ENCODE measurements around the gene DAB1.

Gene DAB1

DNA sequence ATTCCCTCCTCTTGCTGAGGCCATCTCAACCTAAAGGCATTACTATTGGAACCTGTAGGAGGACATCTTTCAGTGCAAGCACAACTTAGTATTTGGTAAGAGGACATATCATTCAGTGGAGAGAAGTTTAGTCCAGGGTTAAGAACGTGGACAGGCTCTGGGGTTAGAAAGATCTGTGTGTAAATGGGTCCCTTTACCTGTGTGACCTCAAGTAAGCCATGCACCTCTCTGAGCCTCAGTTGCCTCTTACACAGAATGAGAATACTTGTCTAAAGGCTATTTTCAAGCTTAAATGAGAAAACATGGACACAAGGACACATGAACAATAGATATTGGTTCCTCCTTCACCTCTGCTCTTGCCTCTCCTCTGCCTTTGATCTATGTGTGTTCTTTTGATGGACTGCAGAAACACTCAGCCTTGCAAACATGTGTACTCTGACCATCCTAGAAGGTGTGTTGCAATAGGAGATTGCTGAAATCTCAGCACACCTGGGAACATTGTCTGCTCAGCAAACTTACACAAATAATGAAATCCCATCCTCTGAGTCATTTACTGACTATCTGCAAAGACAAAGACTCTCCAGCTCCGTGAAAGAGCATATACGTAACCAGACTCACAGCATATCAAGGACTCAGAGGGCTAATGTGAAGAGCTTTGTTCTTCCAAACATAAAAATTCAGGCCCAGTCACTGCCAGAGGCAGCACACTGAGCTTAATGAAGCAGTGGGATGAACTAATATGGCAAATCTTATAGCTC lies 143.8 kb downstream of the DAB1 start:
- Histone ChIP-seq H3K9ac (ENCODE audit: low read depth, low read length) (no peak overlapping the region), H3K36me3 (ENCODE audit: insufficient read depth, low read length) (no peaks in the 10 kb centered on the region), H3K9me3 (ENCODE audit: control insufficient read depth, insufficient read depth, low read length) (no peaks in the 10 kb centered on the region), H3K4me1 (ENCODE audit: insufficient read depth, low read length) (peaks cover 12% of the 10 kb centered on the region; the same call in 1 of the 2 replicates)

DNA sequence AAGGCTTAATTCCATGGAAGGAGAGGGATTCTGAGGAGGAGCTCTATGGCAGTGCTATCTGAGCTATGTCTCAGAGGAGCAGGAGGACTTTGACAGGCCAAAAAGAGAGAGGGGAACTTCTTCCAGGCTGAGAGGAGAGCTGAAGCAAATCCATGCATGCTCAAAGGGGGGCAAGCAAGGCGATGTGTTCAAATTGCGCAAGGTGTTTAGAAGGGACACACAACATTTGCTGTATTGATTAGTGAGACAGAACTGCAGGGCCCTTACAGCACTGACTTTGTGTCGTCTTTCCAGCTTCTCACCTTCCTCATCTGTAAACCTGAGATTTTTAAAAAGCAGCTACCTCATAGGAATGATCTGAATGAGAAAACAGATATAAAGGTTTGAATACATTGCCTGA lies 145.3 kb downstream of the DAB1 start:
- Histone ChIP-seq H3K4me1 (ENCODE audit: insufficient read depth, low read length) (peaks cover 12% of the 10 kb centered on the region; the same call in 1 of the 2 replicates), H3K36me3 (ENCODE audit: insufficient read depth, low read length) (no peaks in the 10 kb centered on the region), H3K9ac (ENCODE audit: low read depth, low read length) (no peak overlapping the region), H3K9me3 (ENCODE audit: control insufficient read depth, insufficient read depth, low read length) (no peaks in the 10 kb centered on the region)

DNA sequence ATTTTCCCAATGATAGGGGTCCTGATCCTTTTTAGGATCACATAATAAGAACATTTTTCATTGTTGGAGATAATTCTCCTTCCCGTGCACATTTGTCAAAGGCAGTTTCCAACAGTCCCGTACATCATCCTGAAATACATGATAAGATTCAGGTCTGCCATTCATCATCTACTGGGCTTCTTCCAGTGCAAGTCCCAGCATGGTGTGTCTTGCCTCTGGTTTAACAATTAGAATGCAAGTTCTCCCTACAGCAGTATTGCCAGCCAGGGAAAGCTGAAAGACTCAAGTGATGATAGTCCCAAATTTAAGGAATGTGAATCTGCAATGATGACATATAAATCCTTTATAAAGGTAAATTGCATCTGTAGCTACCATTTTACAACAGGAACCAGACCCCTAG lies 146.2 kb downstream of the DAB1 start:
- peaks cover 12% of the 10 kb centered on the region; the same call in 1 of the 2 replicates for H3K4me1 ChIP-seq (ENCODE audit: insufficient read depth, low read length)
- no peaks in the 10 kb centered on the region for H3K9me3 ChIP-seq (ENCODE audit: control insufficient read depth, insufficient read depth, low read length)
- no peak overlapping the region for H3K9ac ChIP-seq (ENCODE audit: low read depth, low read length)
- no peaks in the 10 kb centered on the region for H3K36me3 ChIP-seq (ENCODE audit: insufficient read depth, low read length)

DNA sequence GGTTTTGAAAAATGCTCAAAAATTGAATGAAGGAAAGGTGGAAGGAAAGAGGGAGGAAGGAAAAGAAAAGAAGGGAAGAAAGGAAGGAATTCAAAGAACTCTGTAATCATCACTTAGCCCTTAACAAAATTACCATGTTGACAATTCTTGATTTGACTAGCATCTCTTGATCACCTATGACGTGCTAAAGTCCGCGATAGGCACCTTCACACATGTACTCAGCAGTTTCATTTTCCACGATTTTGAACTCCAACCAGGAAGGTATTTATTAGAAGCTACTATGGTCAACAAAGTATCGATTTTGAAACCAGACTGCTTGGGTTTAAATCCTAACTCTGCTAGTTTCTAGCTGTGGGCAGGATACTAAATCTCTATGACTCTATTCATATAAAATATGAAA lies 146.9 kb downstream of the DAB1 start:
- H3K36me3 ChIP-seq (ENCODE audit: insufficient read depth, low read length) = no peaks in the 10 kb centered on the region
- no peak overlapping the region for H3K9ac ChIP-seq (ENCODE audit: low read depth, low read length)
- H3K9me3 ChIP-seq (ENCODE audit: control insufficient read depth, insufficient read depth, low read length) = no peaks in the 10 kb centered on the region
- H3K4me1 ChIP-seq (ENCODE audit: insufficient read depth, low read length) = peaks cover 12% of the 10 kb centered on the region; the same call in 1 of the 2 replicates

DNA sequence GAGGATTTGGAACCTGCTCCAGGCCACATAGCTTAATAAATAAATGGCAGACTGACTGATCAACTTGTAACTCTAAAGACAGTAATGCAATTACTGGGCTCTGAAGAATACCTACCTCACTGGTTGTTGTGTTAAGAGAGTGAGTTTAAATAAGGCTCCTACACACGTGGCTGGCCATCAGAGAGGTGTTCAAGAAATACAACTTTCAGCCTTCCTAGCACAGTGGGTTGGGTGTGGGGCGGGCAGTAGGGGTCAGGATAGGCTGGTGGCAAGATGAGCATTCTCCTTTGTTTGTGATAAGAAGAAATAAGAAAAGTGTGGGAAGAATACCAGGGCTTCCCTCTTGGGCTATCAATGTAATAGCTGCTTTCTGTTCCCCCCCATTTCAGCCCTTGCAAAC lies 151.3 kb downstream of the DAB1 start:
- Histone ChIP-seq H3K36me3 (ENCODE audit: insufficient read depth, low read length) (no peaks in the 10 kb centered on the region), H3K4me1 (ENCODE audit: insufficient read depth, low read length) (no peaks in the 10 kb centered on the region)

DNA sequence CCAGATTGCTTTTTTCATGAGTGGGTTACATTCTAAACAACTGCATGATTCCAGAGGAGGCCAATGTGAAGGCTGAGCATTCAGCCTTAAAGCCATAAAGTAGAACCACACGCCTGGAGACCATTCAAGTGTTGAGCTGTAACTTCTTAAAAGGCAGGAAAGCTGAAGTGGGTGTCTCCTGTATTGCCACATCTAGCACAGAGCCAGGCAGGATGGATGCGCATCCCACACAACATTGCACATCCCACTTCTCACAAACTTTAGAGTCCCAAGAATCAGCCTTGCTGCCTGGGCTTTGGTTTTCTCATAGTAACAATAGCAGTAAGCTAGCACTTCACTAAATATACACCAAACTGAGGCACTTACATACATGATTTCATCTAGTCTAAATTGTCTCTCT lies 151.7 kb downstream of the DAB1 start:
- Histone ChIP-seq H3K9ac (ENCODE audit: low read depth, low read length) (no peak overlapping the region), H3K9me3 (ENCODE audit: control insufficient read depth, insufficient read depth, low read length) (no peaks in the 10 kb centered on the region), H3K4me1 (ENCODE audit: insufficient read depth, low read length) (no peaks in the 10 kb centered on the region), H3K36me3 (ENCODE audit: insufficient read depth, low read length) (no peaks in the 10 kb centered on the region)

More for the DNA sequence above, 151.3 kb downstream of the DAB1 start:
- H3K9ac ChIP-seq (ENCODE audit: low read depth, low read length) = no peak overlapping the region
- H3K9me3 ChIP-seq (ENCODE audit: control insufficient read depth, insufficient read depth, low read length) = no peaks in the 10 kb centered on the region

DNA sequence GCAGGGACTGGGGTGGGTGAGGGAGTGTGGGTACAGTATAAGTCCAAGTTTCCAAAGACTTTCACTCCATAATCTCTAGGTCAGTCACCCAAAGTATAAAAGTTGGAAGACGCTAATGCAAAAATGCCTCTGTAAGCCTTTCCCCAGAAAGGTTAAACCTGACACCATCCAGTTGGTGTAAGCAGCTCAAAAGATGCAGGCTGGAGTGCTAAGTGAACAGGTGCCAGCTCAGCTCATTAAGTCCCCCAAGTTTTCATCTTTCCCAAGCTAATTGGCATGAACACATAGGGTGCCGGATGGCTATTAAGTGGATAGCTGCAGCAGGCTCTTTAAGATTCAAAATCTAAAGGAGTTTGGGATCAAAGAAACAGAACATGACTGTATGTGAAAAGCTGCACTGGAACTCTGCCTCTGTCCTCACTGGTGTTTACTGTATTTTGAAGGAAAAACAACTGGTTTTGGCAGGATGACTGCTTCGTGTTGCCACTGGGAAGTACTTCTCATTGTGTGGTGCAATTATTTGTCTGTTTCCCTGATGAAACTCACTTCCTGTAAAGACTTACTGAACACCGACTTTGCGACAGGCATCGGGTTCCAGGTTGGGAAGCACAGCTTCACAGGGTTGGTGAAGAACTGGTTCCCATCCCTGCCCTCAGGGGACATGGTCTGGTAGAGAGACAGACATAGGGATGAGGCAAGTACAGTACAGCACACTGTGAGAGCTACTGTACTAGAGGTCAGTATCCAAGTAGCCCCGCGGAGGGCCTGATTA lies 152.7 kb downstream of the DAB1 start:
- Histone ChIP-seq H3K36me3 (ENCODE audit: insufficient read depth, low read length) (no peaks in the 10 kb centered on the region), H3K9me3 (ENCODE audit: control insufficient read depth, insufficient read depth, low read length) (no peaks in the 10 kb centered on the region), H3K9ac (ENCODE audit: low read depth, low read length) (no peak overlapping the region), H3K4me1 (ENCODE audit: insufficient read depth, low read length) (no peaks in the 10 kb centered on the region)

DNA sequence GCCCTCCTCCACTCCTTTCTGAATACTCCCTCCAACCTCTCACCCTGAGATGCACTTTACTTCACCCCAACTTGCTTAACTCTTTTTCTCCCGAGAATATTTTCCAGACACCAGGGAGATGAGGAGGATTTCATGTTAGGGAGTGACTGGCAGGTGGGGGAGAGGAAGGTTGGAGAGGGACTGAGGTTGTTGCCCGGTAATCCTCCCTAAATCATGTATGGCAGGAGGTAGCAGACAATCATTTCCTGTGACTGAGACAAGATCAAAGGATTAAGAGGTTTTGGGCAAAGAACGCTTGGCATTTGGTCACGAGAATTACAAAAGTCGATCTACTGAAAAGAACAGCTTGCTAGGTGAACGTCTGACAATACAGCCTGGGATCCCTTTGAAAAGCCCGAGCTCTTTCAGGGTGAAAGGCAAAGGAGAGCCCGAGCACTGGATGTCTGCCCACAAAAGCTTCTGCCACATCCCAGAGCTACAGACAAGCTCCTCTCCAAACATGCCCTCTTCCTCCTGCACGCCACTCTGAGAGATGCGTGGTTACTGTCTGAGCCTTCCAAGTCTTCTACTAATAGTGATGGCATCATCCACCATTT lies 154.1 kb downstream of the DAB1 start:
- no peaks in the 10 kb centered on the region for H3K36me3 ChIP-seq (ENCODE audit: insufficient read depth, low read length)
- no peak overlapping the region for H3K9ac ChIP-seq (ENCODE audit: low read depth, low read length)
- no peaks in the 10 kb centered on the region for H3K9me3 ChIP-seq (ENCODE audit: control insufficient read depth, insufficient read depth, low read length)
- no peaks in the 10 kb centered on the region for H3K4me1 ChIP-seq (ENCODE audit: insufficient read depth, low read length)

DNA sequence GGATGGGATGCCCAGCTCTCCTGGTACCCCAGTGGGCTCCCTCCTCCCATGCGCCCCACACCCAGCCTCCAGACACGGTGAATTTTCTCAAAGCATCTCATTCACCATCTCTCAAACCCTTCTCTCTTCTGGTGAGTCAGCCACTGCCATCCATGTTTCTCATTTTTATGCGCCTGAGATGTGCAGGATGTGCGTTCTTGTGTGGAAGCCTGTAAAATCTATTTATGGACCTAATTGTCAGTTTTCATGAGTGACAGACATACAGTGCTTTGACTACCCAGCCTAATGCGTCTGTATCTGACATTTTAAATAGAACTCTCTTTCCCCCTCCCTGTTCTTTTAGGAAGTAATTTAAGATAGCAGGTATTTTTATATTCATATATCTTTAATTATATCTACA lies 158.8 kb downstream of the DAB1 start:
- no peak overlapping the region for H3K9ac ChIP-seq (ENCODE audit: low read depth, low read length)
- no peaks in the 10 kb centered on the region for H3K9me3 ChIP-seq (ENCODE audit: control insufficient read depth, insufficient read depth, low read length)
- H3K36me3 ChIP-seq (ENCODE audit: insufficient read depth, low read length) = no peaks in the 10 kb centered on the region
- H3K4me1 ChIP-seq (ENCODE audit: insufficient read depth, low read length) = peaks cover 5% of the 10 kb centered on the region; the same call in 1 of the 2 replicates

DNA sequence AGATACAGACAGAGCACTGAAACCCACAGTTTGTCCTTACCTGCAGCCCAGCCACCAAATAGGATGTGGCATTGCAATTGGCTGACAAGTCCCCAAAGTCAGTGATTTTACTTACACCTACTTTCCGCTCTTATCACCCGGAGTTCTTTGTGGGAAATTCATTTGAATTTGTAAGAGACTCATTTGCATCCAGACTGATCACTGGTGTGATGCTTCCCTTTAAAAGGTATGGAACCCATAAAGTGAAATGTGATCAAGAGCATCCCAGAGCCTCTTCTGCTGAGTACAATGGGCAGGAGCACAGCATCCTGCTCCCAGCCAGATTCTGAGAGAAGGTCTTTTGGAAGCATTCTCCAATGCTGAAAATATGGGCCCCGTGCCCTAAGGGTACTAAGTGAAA lies 161.4 kb downstream of the DAB1 start:
- peaks cover 5% of the 10 kb centered on the region; the same call in 1 of the 2 replicates for H3K4me1 ChIP-seq (ENCODE audit: insufficient read depth, low read length)
- H3K9ac ChIP-seq (ENCODE audit: low read depth, low read length) = no peak overlapping the region
- H3K9me3 ChIP-seq (ENCODE audit: control insufficient read depth, insufficient read depth, low read length) = 0 out of 2 replicates have a peak, but pooled peaks cover under 1% of the 10 kb centered on the region
- H3K36me3 ChIP-seq (ENCODE audit: insufficient read depth, low read length) = no peaks in the 10 kb centered on the region

DNA sequence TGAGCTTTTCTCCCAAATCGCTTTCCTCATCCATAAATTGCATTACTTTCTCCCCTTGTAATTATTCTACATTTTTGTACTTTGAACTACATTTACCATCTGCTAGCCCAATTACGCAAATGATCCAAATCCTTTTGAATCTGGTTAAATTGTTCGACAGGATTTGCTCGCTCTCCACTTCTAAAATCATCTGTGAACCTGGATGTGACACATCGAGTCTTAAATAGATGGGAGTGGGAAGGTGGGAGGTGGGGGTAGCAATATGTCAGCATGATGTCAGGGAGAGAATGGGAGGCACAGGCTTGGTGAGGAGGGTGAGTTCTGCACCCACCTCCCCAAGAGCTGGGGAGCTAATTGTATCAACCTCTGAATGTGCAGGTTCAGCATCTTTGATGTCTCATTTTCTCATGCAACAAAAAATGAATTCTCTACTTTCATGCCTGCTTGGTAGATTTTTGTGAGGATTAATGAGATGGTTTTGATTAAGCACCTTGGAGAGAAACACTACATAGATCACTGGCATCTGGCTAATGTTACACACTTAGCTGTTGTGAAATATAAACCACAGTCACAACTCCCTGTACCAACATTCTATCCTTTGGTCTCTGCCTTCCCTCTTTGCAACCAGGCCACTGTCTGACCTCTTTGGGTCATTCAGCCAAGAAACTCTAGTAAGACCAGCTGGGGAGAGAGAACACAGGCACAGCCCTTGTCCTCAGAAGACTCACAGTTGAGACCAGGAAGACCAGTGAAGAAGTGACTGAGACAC lies 165.1 kb downstream of the DAB1 start:
- Histone ChIP-seq H3K9me3 (ENCODE audit: control insufficient read depth, insufficient read depth, low read length) (0 out of 2 replicates have a peak, but pooled peaks cover 3% of the 10 kb centered on the region), H3K9ac (ENCODE audit: low read depth, low read length) (no peak overlapping the region), H3K36me3 (ENCODE audit: insufficient read depth, low read length) (no peaks in the 10 kb centered on the region), H3K4me1 (ENCODE audit: insufficient read depth, low read length) (peaks cover 7% of the 10 kb centered on the region; the same call in 1 of the 2 replicates)

DNA sequence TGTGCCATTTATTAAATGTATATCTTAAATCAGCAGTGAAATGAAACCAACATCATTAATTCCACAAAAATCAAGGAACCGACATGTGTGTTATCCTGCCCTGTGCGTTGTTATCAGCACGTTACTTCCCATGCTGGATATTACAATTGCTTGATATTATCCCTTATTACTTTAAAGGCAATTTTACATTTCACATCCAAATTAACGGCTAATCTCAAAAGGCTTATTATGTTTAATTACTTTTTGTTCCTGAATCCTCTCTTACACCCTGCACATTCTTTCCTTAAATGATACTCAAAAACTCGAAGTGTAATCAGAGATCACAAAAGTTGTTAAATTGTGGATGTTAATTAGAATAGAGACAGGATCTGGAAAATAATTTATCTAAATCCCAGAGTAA lies 167.9 kb downstream of the DAB1 start:
- H3K4me1 ChIP-seq (ENCODE audit: insufficient read depth, low read length) = peaks cover 3% of the 10 kb centered on the region; the same call in 1 of the 2 replicates

DNA sequence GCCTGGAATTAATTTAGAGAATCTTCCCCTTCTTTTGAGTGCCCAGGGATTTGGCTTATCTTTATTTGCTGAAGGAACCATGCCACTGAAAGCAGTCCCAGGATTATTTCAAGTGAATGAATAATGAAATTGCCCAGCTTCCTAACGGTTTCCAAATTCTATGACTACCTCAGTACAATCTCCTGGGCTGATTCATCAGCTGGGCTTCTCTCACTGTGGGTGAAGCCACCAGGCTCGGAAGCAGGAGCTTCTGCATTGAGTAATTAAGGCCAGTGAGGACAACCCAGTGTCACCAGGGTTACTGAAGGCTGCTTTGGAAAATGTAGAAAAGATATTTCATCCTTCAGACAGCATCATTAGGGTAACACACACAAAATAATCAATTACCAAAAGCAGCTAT lies 169.8 kb downstream of the DAB1 start:
- peaks cover 3% of the 10 kb centered on the region; the same call in 1 of the 2 replicates for H3K4me1 ChIP-seq (ENCODE audit: insufficient read depth, low read length)
- H3K9ac ChIP-seq (ENCODE audit: low read depth, low read length) = no peak overlapping the region

More for the DNA sequence above, 167.9 kb downstream of the DAB1 start:
- H3K36me3 ChIP-seq (ENCODE audit: insufficient read depth, low read length) = no peaks in the 10 kb centered on the region
- no peak overlapping the region for H3K9ac ChIP-seq (ENCODE audit: low read depth, low read length)
- H3K9me3 ChIP-seq (ENCODE audit: control insufficient read depth, insufficient read depth, low read length) = 0 out of 2 replicates have a peak, but pooled peaks cover 3% of the 10 kb centered on the region

More for the DNA sequence above, 169.8 kb downstream of the DAB1 start:
- H3K36me3 ChIP-seq (ENCODE audit: insufficient read depth, low read length) = no peaks in the 10 kb centered on the region
- H3K9me3 ChIP-seq (ENCODE audit: control insufficient read depth, insufficient read depth, low read length) = 0 out of 2 replicates have a peak, but pooled peaks cover 3% of the 10 kb centered on the region
